Astrocyte of the spinal cord (primary cell): ENCODE data around the gene NUDT22.
A peak's percentile ranks its signal among the peaks of the same experiment; 100 is the strongest.
"Not testable (repeated sequence)": the region's sequence is repeated elsewhere in the genome, so short reads cannot be mapped to it uniquely, and the experiment has no call there.

Source experiments
- DNase-seq: peaks from one replicate; pipeline ENCODE4 v3.0.0; 2011; ENCODE audit warnings: low read depth, low spot score
- H3K4me3 ChIP-seq: 2 replicates; pipeline ENCODE4 v1.5.1; 2011; ENCODE audit warnings: low read depth, mild to moderate bottlenecking, low read length, moderate library complexity
- in situ Hi-C: cut with HindIII; loops from 2 replicates; pipeline ENCODE4 v1.10.0; 2017; ENCODE audit warnings: low sequenced_read_pairs
- TF ChIP-seq, protein P1 (sequence below): IDR thresholded peaks from 2 replicates; pipeline ENCODE4 v1.5.1; 2012; ENCODE audit warnings: low read depth, mild to moderate bottlenecking, low read length, inconsistent platforms

NUDT22 gene

GRCh38 chr11:64241491-64242374, 15.7 kb downstream of the NUDT22 start:
- peak overlapping the region; percentile 83 for H3K4me3 ChIP-seq
- no peak for DNase-seq
- in situ Hi-C loops, result no loop called here
- TF ChIP-seq, protein P1, sequence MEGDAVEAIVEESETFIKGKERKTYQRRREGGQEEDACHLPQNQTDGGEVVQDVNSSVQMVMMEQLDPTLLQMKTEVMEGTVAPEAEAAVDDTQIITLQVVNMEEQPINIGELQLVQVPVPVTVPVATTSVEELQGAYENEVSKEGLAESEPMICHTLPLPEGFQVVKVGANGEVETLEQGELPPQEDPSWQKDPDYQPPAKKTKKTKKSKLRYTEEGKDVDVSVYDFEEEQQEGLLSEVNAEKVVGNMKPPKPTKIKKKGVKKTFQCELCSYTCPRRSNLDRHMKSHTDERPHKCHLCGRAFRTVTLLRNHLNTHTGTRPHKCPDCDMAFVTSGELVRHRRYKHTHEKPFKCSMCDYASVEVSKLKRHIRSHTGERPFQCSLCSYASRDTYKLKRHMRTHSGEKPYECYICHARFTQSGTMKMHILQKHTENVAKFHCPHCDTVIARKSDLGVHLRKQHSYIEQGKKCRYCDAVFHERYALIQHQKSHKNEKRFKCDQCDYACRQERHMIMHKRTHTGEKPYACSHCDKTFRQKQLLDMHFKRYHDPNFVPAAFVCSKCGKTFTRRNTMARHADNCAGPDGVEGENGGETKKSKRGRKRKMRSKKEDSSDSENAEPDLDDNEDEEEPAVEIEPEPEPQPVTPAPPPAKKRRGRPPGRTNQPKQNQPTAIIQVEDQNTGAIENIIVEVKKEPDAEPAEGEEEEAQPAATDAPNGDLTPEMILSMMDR, result no peak

- TF ChIP-seq, protein P1, result no peak
- no peak for DNase-seq
- in situ Hi-C loops, result no loop called here
- H3K4me3 ChIP-seq, result no peak overlapping the region
These were observed 17.3 kb downstream of the NUDT22 start for GRCh38 chr11:64243236-64243854.

DNA sequence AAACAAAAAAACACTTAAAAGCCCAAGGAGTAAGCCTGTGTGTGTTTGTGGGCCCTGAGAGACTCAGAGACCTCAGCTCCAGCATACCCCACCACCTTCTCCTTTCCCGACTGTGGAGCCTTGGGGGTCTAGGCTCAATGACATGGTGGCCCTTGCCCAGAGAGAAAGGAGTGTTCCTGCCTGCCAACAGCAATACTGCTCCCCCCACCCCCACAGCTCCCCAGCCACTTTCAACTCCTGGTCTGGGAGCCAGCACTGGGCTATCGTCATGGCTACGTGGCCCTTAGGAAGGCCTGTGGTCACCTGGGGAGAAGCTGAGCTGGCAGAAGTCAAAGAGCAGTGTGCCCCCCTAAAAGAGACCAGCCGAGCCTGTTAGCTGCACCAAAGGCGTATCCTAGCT, 18.0 kb downstream of the NUDT22 start:
- H3K4me3 ChIP-seq, result no peak overlapping the region
- in situ Hi-C loops, result no loop called here
- DNase-seq, result no peak
- TF ChIP-seq, protein P1, result no peak

DNA sequence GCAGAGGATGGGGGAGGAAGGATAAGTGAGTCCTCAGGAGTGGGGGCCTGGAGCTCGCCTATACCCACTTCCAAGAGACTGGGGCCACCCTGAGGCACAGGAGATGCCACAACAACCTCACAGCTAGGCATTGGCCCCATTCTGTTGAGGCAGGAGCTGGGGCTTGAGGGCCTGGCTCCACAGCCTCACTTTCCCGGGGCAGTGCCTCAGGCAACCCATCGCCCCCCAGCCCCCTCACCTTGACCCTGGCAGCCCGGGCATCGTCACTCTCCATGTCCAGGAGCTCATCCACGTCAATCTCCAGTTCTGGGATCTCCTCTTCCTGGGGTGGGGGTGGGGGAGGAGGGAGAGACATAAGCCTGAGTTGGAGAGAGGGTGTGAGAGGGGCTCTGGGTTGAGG, 18.9 kb downstream of the NUDT22 start:
- DNase-seq, result no peak
- H3K4me3 ChIP-seq, result peak overlapping the region; percentile 67
- TF ChIP-seq, protein P1, result no peak
- in situ Hi-C loops, result no loop called here

GRCh38 chr11:64245401-64245796, 19.3 kb downstream of the NUDT22 start:
- TF ChIP-seq, protein P1, result no peak
- in situ Hi-C loops, result no loop called here
- DNase-seq, result peak; percentile 33
- H3K4me3 ChIP-seq, result peak overlapping the region; percentile 67

- TF ChIP-seq, protein P1, result no peak
- in situ Hi-C loops, result no loop called here
- peak overlapping the region; percentile 67 for H3K4me3 ChIP-seq
- peak; percentile 82 for DNase-seq
These were observed 19.9 kb downstream of the NUDT22 start for GRCh38 chr11:64245797-64246620.

GRCh38 chr11:64246621-64246870, 20.5 kb downstream of the NUDT22 start:
- H3K4me3 ChIP-seq, result peak overlapping the region; percentile 67
- in situ Hi-C loops, DNase-seq: not testable (repeated sequence)
